ENCODE results near the gene ITGB7. TPM values are rescaled to one million over a fixed set of nuclear protein-coding genes. Genes with fewer than 3 reads are reported as not detected.

ITGB7 gene
- total RNA-seq, 1 donor from 2014 or later, result 1.6 TPM

- H3K36me3 ChIP-seq (ENCODE audit: control insufficient read depth in 3 of 3, insufficient read depth in 3 of 3, low read length in 3 of 3), result no peaks in the 10 kb centered on the region
- no peaks in the 10 kb centered on the region for H3K9me3 ChIP-seq (ENCODE audit: control insufficient read depth in 3 of 3, low read length in 3 of 3)
- H3K9ac ChIP-seq (ENCODE audit: low read depth in 1 of 3, low read length in 3 of 3), result peak overlapping the region; percentile 13 to 41 (median 23)
- peak overlapping the region; percentile 7 for H3K27ac ChIP-seq (ENCODE audit: low read depth, low read length)
- H3K27me3 ChIP-seq (ENCODE audit: control insufficient read depth in 3 of 3, insufficient read depth in 3 of 3, low read length in 3 of 3), result no peaks in the 10 kb centered on the region
- peaks cover 36 to 49% (median 41%) of the 10 kb centered on the region in 3 donors for H3K4me1 ChIP-seq (ENCODE audit: control insufficient read depth in 3 of 3, insufficient read depth in 3 of 3, low read length in 3 of 3)
- H3K4me3 ChIP-seq (ENCODE audit: low read length in 3 of 3), result peak overlapping the region in 1 of 3 donors; percentile 27
Measured at GRCh38 chr12:53223389-53224060, 16.5 kb upstream of the ITGB7 start.

GRCh38 chr12:53222806-53223261, 15.8 kb upstream of the ITGB7 start:
- H3K36me3 ChIP-seq (ENCODE audit: control insufficient read depth in 3 of 3, insufficient read depth in 3 of 3, low read length in 3 of 3), result no peaks in the 10 kb centered on the region
- no peak overlapping the region for H3K4me3 ChIP-seq (ENCODE audit: low read length in 3 of 3)
- peak overlapping the region in 1 of 3 donors; percentile 33 for H3K9ac ChIP-seq (ENCODE audit: low read depth in 1 of 3, low read length in 3 of 3)
- peak overlapping the region; percentile 7 for H3K27ac ChIP-seq (ENCODE audit: low read depth, low read length)
- no peaks in the 10 kb centered on the region for H3K27me3 ChIP-seq (ENCODE audit: control insufficient read depth in 3 of 3, insufficient read depth in 3 of 3, low read length in 3 of 3)
- peaks cover 41 to 53% (median 46%) of the 10 kb centered on the region in 3 donors for H3K4me1 ChIP-seq (ENCODE audit: control insufficient read depth in 3 of 3, insufficient read depth in 3 of 3, low read length in 3 of 3)
- H3K9me3 ChIP-seq (ENCODE audit: control insufficient read depth in 3 of 3, low read length in 3 of 3), result no peaks in the 10 kb centered on the region

GRCh38 chr12:53222170-53222721, 15.2 kb upstream of the ITGB7 start:
- no peaks in the 10 kb centered on the region for H3K36me3 ChIP-seq (ENCODE audit: control insufficient read depth in 3 of 3, insufficient read depth in 3 of 3, low read length in 3 of 3)
- no peaks in the 10 kb centered on the region for H3K27me3 ChIP-seq (ENCODE audit: control insufficient read depth in 3 of 3, insufficient read depth in 3 of 3, low read length in 3 of 3)
- H3K9ac ChIP-seq (ENCODE audit: low read depth in 1 of 3, low read length in 3 of 3), result peak overlapping the region in 1 of 3 donors; percentile 62
- no peaks in the 10 kb centered on the region for H3K9me3 ChIP-seq (ENCODE audit: control insufficient read depth in 3 of 3, low read length in 3 of 3)
- peak overlapping the region; percentile 45 to 77 (median 60) for H3K4me3 ChIP-seq (ENCODE audit: low read length in 3 of 3)
- peaks cover 46 to 59% (median 51%) of the 10 kb centered on the region in 3 donors for H3K4me1 ChIP-seq (ENCODE audit: control insufficient read depth in 3 of 3, insufficient read depth in 3 of 3, low read length in 3 of 3)
- H3K27ac ChIP-seq (ENCODE audit: low read depth, low read length), result peak overlapping the region; percentile 98

GRCh38 chr12:53221203-53222080, 14.4 kb upstream of the ITGB7 start:
- Histone ChIP-seq H3K9ac (ENCODE audit: low read depth in 1 of 3, low read length in 3 of 3) (peak overlapping the region; percentile 90 to 96 (median 96)), H3K36me3 (ENCODE audit: control insufficient read depth in 3 of 3, insufficient read depth in 3 of 3, low read length in 3 of 3) (no peaks in the 10 kb centered on the region), H3K9me3 (ENCODE audit: control insufficient read depth in 3 of 3, low read length in 3 of 3) (no peaks in the 10 kb centered on the region), H3K27me3 (ENCODE audit: control insufficient read depth in 3 of 3, insufficient read depth in 3 of 3, low read length in 3 of 3) (no peaks in the 10 kb centered on the region), H3K27ac (ENCODE audit: low read depth, low read length) (peak overlapping the region; percentile 98), H3K4me3 (ENCODE audit: low read length in 3 of 3) (peak overlapping the region; percentile 77 to 97 (median 94)), H3K4me1 (ENCODE audit: control insufficient read depth in 3 of 3, insufficient read depth in 3 of 3, low read length in 3 of 3) (peaks cover 53 to 67% (median 59%) of the 10 kb centered on the region in 3 donors)

- Histone ChIP-seq H3K4me3 (ENCODE audit: low read length in 3 of 3) (peak overlapping the region; percentile 77 to 97 (median 94)), H3K36me3 (ENCODE audit: control insufficient read depth in 3 of 3, insufficient read depth in 3 of 3, low read length in 3 of 3) (no peaks in the 10 kb centered on the region), H3K9me3 (ENCODE audit: control insufficient read depth in 3 of 3, low read length in 3 of 3) (no peaks in the 10 kb centered on the region), H3K27me3 (ENCODE audit: control insufficient read depth in 3 of 3, insufficient read depth in 3 of 3, low read length in 3 of 3) (no peaks in the 10 kb centered on the region), H3K27ac (ENCODE audit: low read depth, low read length) (peak overlapping the region; percentile 98), H3K4me1 (ENCODE audit: control insufficient read depth in 3 of 3, insufficient read depth in 3 of 3, low read length in 3 of 3) (peaks cover 60 to 73% (median 64%) of the 10 kb centered on the region in 3 donors), H3K9ac (ENCODE audit: low read depth in 1 of 3, low read length in 3 of 3) (peak overlapping the region; percentile 90 to 96 (median 96))
Measured at GRCh38 chr12:53220694-53221202, 13.7 kb upstream of the ITGB7 start.

GRCh38 chr12:53219956-53220693, 13.1 kb upstream of the ITGB7 start:
- Histone ChIP-seq H3K4me1 (ENCODE audit: control insufficient read depth in 3 of 3, insufficient read depth in 3 of 3, low read length in 3 of 3) (peaks cover 66 to 77% (median 70%) of the 10 kb centered on the region in 3 donors), H3K36me3 (ENCODE audit: control insufficient read depth in 3 of 3, insufficient read depth in 3 of 3, low read length in 3 of 3) (peaks cover 0 to 3% (median under 1%) of the 10 kb centered on the region in 3 donors), H3K9ac (ENCODE audit: low read depth in 1 of 3, low read length in 3 of 3) (peak overlapping the region; percentile 69 to 96 (median 79)), H3K27ac (ENCODE audit: low read depth, low read length) (peak overlapping the region; percentile 98), H3K4me3 (ENCODE audit: low read length in 3 of 3) (peak overlapping the region; percentile 77 to 97 (median 94)), H3K27me3 (ENCODE audit: control insufficient read depth in 3 of 3, insufficient read depth in 3 of 3, low read length in 3 of 3) (no peaks in the 10 kb centered on the region), H3K9me3 (ENCODE audit: control insufficient read depth in 3 of 3, low read length in 3 of 3) (no peaks in the 10 kb centered on the region)

GRCh38 chr12:53219292-53219955, 12.4 kb upstream of the ITGB7 start:
- Histone ChIP-seq H3K9ac (ENCODE audit: low read depth in 1 of 3, low read length in 3 of 3) (peak overlapping the region; percentile 34 to 83 (median 69)), H3K9me3 (ENCODE audit: control insufficient read depth in 3 of 3, low read length in 3 of 3) (no peaks in the 10 kb centered on the region), H3K4me1 (ENCODE audit: control insufficient read depth in 3 of 3, insufficient read depth in 3 of 3, low read length in 3 of 3) (peaks cover 70 to 77% (median 70%) of the 10 kb centered on the region in 3 donors), H3K4me3 (ENCODE audit: low read length in 3 of 3) (peak overlapping the region; percentile 77 to 94 (median 94)), H3K27ac (ENCODE audit: low read depth, low read length) (peak overlapping the region; percentile 56), H3K36me3 (ENCODE audit: control insufficient read depth in 3 of 3, insufficient read depth in 3 of 3, low read length in 3 of 3) (peaks cover 3 to 9% (median 4%) of the 10 kb centered on the region in 3 donors), H3K27me3 (ENCODE audit: control insufficient read depth in 3 of 3, insufficient read depth in 3 of 3, low read length in 3 of 3) (no peaks in the 10 kb centered on the region)

- H3K9ac ChIP-seq (ENCODE audit: low read depth in 1 of 3, low read length in 3 of 3), result peak overlapping the region; percentile 34 to 83 (median 69)
- H3K9me3 ChIP-seq (ENCODE audit: control insufficient read depth in 3 of 3, low read length in 3 of 3), result no peaks in the 10 kb centered on the region
- peak overlapping the region; percentile 77 to 94 (median 94) for H3K4me3 ChIP-seq (ENCODE audit: low read length in 3 of 3)
- peak overlapping the region; percentile 56 for H3K27ac ChIP-seq (ENCODE audit: low read depth, low read length)
- peaks cover 8 to 15% (median 10%) of the 10 kb centered on the region in 3 donors for H3K36me3 ChIP-seq (ENCODE audit: control insufficient read depth in 3 of 3, insufficient read depth in 3 of 3, low read length in 3 of 3)
- H3K27me3 ChIP-seq (ENCODE audit: control insufficient read depth in 3 of 3, insufficient read depth in 3 of 3, low read length in 3 of 3), result no peaks in the 10 kb centered on the region
- H3K4me1 ChIP-seq (ENCODE audit: control insufficient read depth in 3 of 3, insufficient read depth in 3 of 3, low read length in 3 of 3), result peaks cover 68 to 78% (median 73%) of the 10 kb centered on the region in 3 donors
Measured at GRCh38 chr12:53218551-53219291, 11.7 kb upstream of the ITGB7 start.
